ENCODE measurements around the gene SETX.

DNA sequence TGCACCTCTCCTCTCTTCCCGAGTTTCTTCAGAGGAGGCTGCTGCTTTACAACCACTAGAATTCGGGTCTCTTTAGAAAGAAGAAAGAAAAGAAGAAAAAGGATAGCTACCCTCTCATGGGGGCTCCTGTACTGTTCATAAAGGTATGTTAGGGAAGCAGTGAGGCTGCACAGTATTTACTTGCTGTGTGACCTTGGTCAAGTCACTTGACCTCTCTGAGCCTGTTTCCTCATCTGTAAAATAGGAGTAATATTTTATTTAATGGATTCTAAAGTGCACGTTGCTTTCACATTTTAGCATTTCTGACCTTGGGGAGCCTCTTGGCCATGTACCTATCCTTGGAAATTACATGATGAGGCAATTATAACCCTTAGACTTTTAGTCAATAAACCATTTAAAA, 88.8 kb downstream of the SETX start:
- TF ChIP-seq POLR2AphosphoS5 (IDR thresholded peaks at IDR 0.05), result no peak
- TF ChIP-seq, protein P1, sequence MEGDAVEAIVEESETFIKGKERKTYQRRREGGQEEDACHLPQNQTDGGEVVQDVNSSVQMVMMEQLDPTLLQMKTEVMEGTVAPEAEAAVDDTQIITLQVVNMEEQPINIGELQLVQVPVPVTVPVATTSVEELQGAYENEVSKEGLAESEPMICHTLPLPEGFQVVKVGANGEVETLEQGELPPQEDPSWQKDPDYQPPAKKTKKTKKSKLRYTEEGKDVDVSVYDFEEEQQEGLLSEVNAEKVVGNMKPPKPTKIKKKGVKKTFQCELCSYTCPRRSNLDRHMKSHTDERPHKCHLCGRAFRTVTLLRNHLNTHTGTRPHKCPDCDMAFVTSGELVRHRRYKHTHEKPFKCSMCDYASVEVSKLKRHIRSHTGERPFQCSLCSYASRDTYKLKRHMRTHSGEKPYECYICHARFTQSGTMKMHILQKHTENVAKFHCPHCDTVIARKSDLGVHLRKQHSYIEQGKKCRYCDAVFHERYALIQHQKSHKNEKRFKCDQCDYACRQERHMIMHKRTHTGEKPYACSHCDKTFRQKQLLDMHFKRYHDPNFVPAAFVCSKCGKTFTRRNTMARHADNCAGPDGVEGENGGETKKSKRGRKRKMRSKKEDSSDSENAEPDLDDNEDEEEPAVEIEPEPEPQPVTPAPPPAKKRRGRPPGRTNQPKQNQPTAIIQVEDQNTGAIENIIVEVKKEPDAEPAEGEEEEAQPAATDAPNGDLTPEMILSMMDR (IDR thresholded peaks at IDR 0.05), result no peak
- TF ChIP-seq POLR2A (IDR thresholded peaks at IDR 0.05), result no peak

All from prostate gland (tissue), 2 donors.